Measurements from ENCODE around the gene LEMD2.

DNA sequence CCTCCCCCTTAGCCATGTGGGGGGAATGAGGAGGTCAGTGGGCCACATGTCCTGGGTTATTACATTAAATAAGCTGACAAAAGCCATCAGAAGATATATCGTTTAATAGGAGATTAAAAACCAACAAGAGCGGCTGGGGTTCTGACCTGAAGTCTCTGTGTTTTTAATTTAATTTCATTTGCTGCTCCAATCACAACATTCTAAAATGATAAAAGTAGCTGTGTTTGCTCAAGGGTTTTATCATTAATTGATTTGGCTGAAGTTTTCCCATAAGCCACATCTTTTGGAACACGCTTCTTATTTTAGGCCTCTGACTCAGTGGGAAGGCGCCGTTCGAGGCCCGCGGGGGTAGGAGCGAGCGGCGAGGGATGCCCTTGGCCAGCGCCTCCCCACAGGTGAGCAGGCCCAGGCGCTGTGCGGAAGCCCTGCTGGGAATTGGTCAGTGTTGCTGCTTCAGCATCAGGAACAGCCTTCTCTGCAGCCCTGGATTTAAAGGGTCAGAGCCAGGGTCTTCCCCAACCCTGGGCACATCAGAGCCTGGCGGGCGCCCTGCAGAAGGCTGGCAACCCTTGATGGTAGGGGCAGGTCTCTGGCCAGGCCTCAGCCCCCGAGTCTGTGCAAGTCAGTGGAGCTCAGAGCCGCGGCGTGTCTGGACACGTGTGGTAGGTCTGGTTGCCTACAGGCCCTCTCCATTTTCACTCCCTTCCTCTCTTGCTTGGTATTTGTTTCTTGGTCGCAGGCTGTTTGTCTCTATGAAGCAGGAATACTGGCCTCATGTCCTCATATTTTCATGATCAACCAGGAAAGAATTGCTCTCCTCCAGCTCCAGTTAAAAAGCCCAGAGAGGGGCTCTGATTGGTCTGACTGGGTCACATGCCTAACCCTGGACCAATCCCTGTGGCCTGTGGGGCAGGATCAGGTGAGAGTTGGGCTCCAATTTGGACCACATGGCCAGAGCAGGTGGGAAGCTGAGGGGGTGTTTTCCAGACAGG is 45.8 kb upstream of the LEMD2 start:
- TF ChIP-seq CTCF (IDR thresholded peaks at IDR 0.05) (no peak), POLR2A (IDR thresholded peaks at IDR 0.05) (no peak)
